H9 (cell line): ENCODE measurements around the gene TNIK. TPM values are rescaled to one million over a fixed set of nuclear protein-coding genes. Genes with fewer than 3 reads are reported as not detected.
A peak's percentile ranks its signal among the peaks of the same experiment; 100 is the strongest.

Experiments used
- DNase-seq: peaks from one replicate; pipeline ENCODE4 v3.0.0-alpha.2; 2017
- H2AFZ ChIP-seq: one replicate; pipeline ENCODE4 v1.6.1; 2013; ENCODE audit warnings: mild to moderate bottlenecking, low read length, control low read depth, moderate library complexity
- H2AK5ac ChIP-seq: 2 replicates; pipeline ENCODE4 v1.6.1; 2013; ENCODE audit warnings: low read length, control low read depth, mixed read lengths; ENCODE audit not compliant: insufficient read length
- H2BK120ac ChIP-seq: one replicate; pipeline ENCODE4 v1.6.1; 2013; ENCODE audit warnings: low read depth, mild to moderate bottlenecking, low read length, control low read depth, inconsistent platforms; ENCODE audit not compliant: poor library complexity, severe bottlenecking
- H2BK12ac ChIP-seq: 2 replicates; pipeline ENCODE4 v1.6.1; 2013; ENCODE audit warnings: low read length, control low read depth, mixed read lengths, low read depth; ENCODE audit not compliant: insufficient read length
- H2BK15ac ChIP-seq: 2 replicates; pipeline ENCODE4 v1.6.1; 2013; ENCODE audit warnings: low read depth, low read length, control low read depth
- H2BK20ac ChIP-seq: one replicate; pipeline ENCODE4 v1.6.1; 2013; ENCODE audit warnings: low read depth, mild to moderate bottlenecking, low read length, control low read depth, inconsistent platforms; ENCODE audit not compliant: poor library complexity, severe bottlenecking
- H2BK5ac ChIP-seq: 2 replicates; pipeline ENCODE4 v1.6.1; 2013; ENCODE audit warnings: low read length, control low read depth, mixed read lengths; ENCODE audit not compliant: insufficient read length
- H3K14ac ChIP-seq: 2 replicates; pipeline ENCODE4 v1.6.1; 2013; ENCODE audit warnings: low read length, control low read depth; ENCODE audit not compliant: insufficient read depth
- H3K18ac ChIP-seq: 2 replicates; pipeline ENCODE4 v1.6.1; 2013; ENCODE audit warnings: low read depth, mild to moderate bottlenecking, mixed read lengths, low read length, control low read depth; ENCODE audit not compliant: insufficient read length
- H3K23ac ChIP-seq: 2 replicates; pipeline ENCODE4 v1.6.1; 2013; ENCODE audit warnings: low read length, control low read depth, mixed read lengths, low read depth; ENCODE audit not compliant: insufficient read length
- H3K23me2 ChIP-seq: 2 replicates; pipeline ENCODE4 v1.6.1; 2013; ENCODE audit warnings: low read depth, mild to moderate bottlenecking, mixed read lengths, low read length, control low read depth; ENCODE audit not compliant: insufficient read length, poor library complexity, severe bottlenecking
- H3K27ac ChIP-seq: 2 replicates; pipeline ENCODE4 v1.5.1; 2013; ENCODE audit warnings: low read length, control low read depth, mixed read lengths, low read depth; ENCODE audit not compliant: insufficient read length
- H3K27me3 ChIP-seq: 2 replicates; pipeline ENCODE4 v1.6.1; 2013; ENCODE audit warnings: low read length, control low read depth, inconsistent platforms; ENCODE audit not compliant: insufficient read depth
- H3K4ac ChIP-seq: 2 replicates; pipeline ENCODE4 v1.6.1; 2013; ENCODE audit warnings: low read depth, mild to moderate bottlenecking, control low read depth, inconsistent platforms, low read length, moderate library complexity
- H3K4me1 ChIP-seq: 2 replicates; pipeline ENCODE4 v1.6.1; 2013; ENCODE audit warnings: low read length, control low read depth, inconsistent platforms; ENCODE audit not compliant: insufficient read depth
- H3K4me2 ChIP-seq: 2 replicates; pipeline ENCODE4 v1.6.1; 2013; ENCODE audit warnings: low read length, control low read depth, mixed read lengths; ENCODE audit not compliant: insufficient read length, insufficient read depth
- H3K56ac ChIP-seq: 2 replicates; pipeline ENCODE4 v1.6.1; 2013; ENCODE audit warnings: low read depth, mild to moderate bottlenecking, mixed read lengths, low read length, control low read depth; ENCODE audit not compliant: insufficient read length
- H3K79me1 ChIP-seq: 2 replicates; pipeline ENCODE4 v1.6.1; 2013; ENCODE audit warnings: low read depth, mild to moderate bottlenecking, moderate library complexity, low read length, control low read depth, inconsistent platforms; ENCODE audit not compliant: insufficient read depth, poor library complexity, severe bottlenecking
- H3K79me2 ChIP-seq: 2 replicates; pipeline ENCODE4 v1.6.1; 2013; ENCODE audit warnings: low read length, control low read depth, inconsistent platforms; ENCODE audit not compliant: insufficient read depth
- H3K9ac ChIP-seq: 2 replicates; pipeline ENCODE4 v1.6.1; 2013; ENCODE audit warnings: low read length, control low read depth, mixed read lengths; ENCODE audit not compliant: insufficient read length; ENCODE audit errors: extremely low read depth
- H3K9me3 ChIP-seq: one replicate; pipeline ENCODE4 v1.6.1; 2013; ENCODE audit warnings: low read depth, low read length, inconsistent platforms; ENCODE audit not compliant: control insufficient read depth
- H3T11ph ChIP-seq: one replicate; pipeline ENCODE4 v1.6.1; 2013; ENCODE audit warnings: mild to moderate bottlenecking, low read length, control low read depth, inconsistent platforms
- H4K20me1 ChIP-seq: one replicate; pipeline ENCODE4 v1.6.1; 2013; ENCODE audit not compliant: control insufficient read depth, insufficient read length, insufficient read depth
- H4K5ac ChIP-seq: 2 replicates; pipeline ENCODE4 v1.6.1; 2013; ENCODE audit warnings: low read depth, mild to moderate bottlenecking, mixed read lengths, low read length, control low read depth; ENCODE audit not compliant: insufficient read length
- H4K8ac ChIP-seq: replicated peaks from 2 replicates; pipeline ENCODE4 v1.6.1; 2013; ENCODE audit warnings: low read length, control low read depth, mixed read lengths, low read depth; ENCODE audit not compliant: insufficient read length
- H4K91ac ChIP-seq: 2 replicates; pipeline ENCODE4 v1.6.1; 2013; ENCODE audit warnings: low read depth, mild to moderate bottlenecking, moderate library complexity, mixed read lengths, low read length, control low read depth; ENCODE audit not compliant: insufficient read length
- H3K27ac Mint-ChIP-seq, 3 experiments: 2 replicates in 2 of 3; 3 replicates in 1 of 3; pipeline ENCODE4 v1.8.0; 2020 to 2021; ENCODE audit warnings: mixed read lengths in 3 of 3, mild to moderate bottlenecking in 1 of 3, moderate library complexity in 1 of 3
- H3K27me3 Mint-ChIP-seq: 2 replicates; pipeline ENCODE4 v1.8.0; 2021; ENCODE audit warnings: low read depth, mild to moderate bottlenecking, moderate library complexity, mixed read lengths
- H3K36me3 Mint-ChIP-seq, 3 experiments: 2 replicates in 2 of 3; 3 replicates in 1 of 3; pipeline ENCODE4 v1.8.0; 2020 to 2021; ENCODE audit warnings: low read depth in 3 of 3, mixed read lengths in 3 of 3; ENCODE audit not compliant: insufficient read depth in 1 of 3
- H3K4me1 Mint-ChIP-seq, 2 experiments: 2 replicates each; pipeline ENCODE4 v1.8.0; 2020; ENCODE audit warnings: mixed read lengths in 2 of 2
- H3K4me3 Mint-ChIP-seq, 2 experiments: 2 replicates in 1 of 2; 3 replicates in 1 of 2; pipeline ENCODE4 v1.8.0; 2020 to 2021; ENCODE audit warnings: mild to moderate bottlenecking in 2 of 2, mixed read lengths in 2 of 2, moderate library complexity in 1 of 2
- H3K9me3 Mint-ChIP-seq, 2 experiments: 2 replicates in 1 of 2; 3 replicates in 1 of 2; pipeline ENCODE4 v1.8.0; 2020; ENCODE audit warnings: mild to moderate bottlenecking in 2 of 2, mixed read lengths in 2 of 2, moderate library complexity in 1 of 2
- CTCF ChIP-seq: fragments of 200-600 bp; sonication (generic); conservative IDR thresholded peaks from 3 replicates; pipeline ENCODE4 v1.8.0; 2021; ENCODE audit warnings: antibody characterized with exemption, mild to moderate bottlenecking
- total RNA-seq: library from RNA; stranded (reverse); gene quantifications from 2 replicates; pipeline ENCODE4 v1.2.1, GENCODE V29; 2021

The TNIK gene
- total RNA-seq, 1 experiment from 2014 or later, result 15.9 TPM

DNA sequence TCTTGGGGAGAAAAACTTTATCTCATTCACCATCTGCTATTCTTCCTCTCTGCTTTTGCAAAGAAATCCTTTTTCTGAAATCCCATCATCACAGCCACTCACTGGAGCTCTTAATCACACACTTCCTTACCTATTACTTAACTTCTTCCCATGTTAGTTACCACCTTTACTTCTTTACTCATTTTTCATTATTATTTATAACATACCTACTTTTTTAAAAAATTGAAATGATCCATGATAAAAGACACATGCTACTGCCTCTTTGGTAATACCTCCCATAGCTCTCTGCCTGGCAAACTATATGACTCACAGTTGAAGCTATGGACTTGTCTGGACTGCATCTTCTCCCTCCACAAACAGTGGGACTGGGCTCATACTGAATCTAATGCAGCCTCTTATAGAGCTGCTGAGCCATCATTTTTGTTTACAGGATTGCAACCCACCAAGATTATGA lies 150.3 kb downstream of the TNIK start:
- Histone ChIP-seq H3K27me3 (no peaks in the 10 kb centered on the region), H4K5ac (no peak overlapping the region), H2BK120ac (no peak overlapping the region), H3K79me1 (no peaks in the 10 kb centered on the region), H3K27ac (no peak overlapping the region), H3K9ac (no peak overlapping the region), H3K56ac (no peak overlapping the region), H2BK12ac (no peak overlapping the region), H2BK20ac (no peak overlapping the region), H3K4me1 (peaks cover 2% of the 10 kb centered on the region; the same call in 1 of the 2 replicates), H4K8ac (no peak overlapping the region), H3K79me2 (peaks cover 2% of the 10 kb centered on the region; the same call in 1 of the 2 replicates), H3K4ac (no peak overlapping the region), H3K4me2 (no peak overlapping the region), H3K14ac (no peak overlapping the region), H2AK5ac (no peak overlapping the region), H3K9me3 (no peaks in the 10 kb centered on the region), H2AFZ (no peak overlapping the region), H3K18ac (no peak overlapping the region), H2BK5ac (no peak overlapping the region), H4K20me1 (no peaks in the 10 kb centered on the region), H3K23me2 (no peaks in the 10 kb centered on the region), H4K91ac (no peak overlapping the region), H2BK15ac (no peak overlapping the region), H3T11ph (no peak overlapping the region), H3K23ac (no peak overlapping the region)
- no peak for TF ChIP-seq CTCF
- Mint-ChIP-seq H3K9me3 (peaks cover 5% of the 10 kb centered on the region in 2 experiments; a peak in 3 of 5 replicates), H3K27ac (peak overlapping the region in 1 of 3 experiments; percentile 50; a peak in 1 of 7 replicates), H3K27me3 (no peaks in the 10 kb centered on the region), H3K4me1 (peaks cover 24 to 34% of the 10 kb centered on the region in 2 experiments), H3K4me3 (no peak overlapping the region), H3K36me3 (peaks cover 0 to 6% (median 3%) of the 10 kb centered on the region in 3 experiments; a peak in 3 of 7 replicates)
- no peak for DNase-seq
